Hepatocyte (in vitro differentiated cells): ENCODE data around the gene DOCK3.

ENCODE experiments used
- EZH2 ChIP-seq: fragments of 200-600 bp; sonication (generic); IDR thresholded peaks from 2 replicates; pipeline ENCODE4 v1.6.1; 2016; ENCODE audit warnings: antibody characterized with exemption, mild to moderate bottlenecking, borderline replicate concordance
- TF ChIP-seq, protein P1 (sequence below): fragments of 200-600 bp; sonication (generic); IDR thresholded peaks from 2 replicates; pipeline ENCODE4 v1.5.1; 2016; ENCODE audit warnings: antibody characterized with exemption, mild to moderate bottlenecking; ENCODE audit not compliant: poor library complexity

DNA sequence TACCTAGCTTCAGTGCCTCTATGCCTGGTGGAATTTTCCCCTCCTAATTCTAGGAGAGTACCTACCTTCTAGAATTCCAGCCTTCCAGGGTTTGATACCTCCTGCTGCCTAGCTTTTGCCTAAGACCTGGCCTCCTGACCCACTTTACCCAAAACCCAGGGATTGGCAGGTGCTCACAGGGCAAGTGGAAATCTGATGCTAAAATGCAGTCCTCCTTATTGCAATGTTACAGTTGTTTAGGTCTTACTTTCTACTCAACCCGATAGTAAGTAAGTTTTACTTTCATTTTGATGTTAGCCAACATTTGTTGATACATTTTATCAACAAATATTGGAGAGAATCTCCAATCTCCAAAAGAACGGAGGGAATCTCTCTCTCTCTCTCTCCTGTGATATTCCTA is 275.9 kb downstream of the DOCK3 start:
- TF ChIP-seq, protein P1, sequence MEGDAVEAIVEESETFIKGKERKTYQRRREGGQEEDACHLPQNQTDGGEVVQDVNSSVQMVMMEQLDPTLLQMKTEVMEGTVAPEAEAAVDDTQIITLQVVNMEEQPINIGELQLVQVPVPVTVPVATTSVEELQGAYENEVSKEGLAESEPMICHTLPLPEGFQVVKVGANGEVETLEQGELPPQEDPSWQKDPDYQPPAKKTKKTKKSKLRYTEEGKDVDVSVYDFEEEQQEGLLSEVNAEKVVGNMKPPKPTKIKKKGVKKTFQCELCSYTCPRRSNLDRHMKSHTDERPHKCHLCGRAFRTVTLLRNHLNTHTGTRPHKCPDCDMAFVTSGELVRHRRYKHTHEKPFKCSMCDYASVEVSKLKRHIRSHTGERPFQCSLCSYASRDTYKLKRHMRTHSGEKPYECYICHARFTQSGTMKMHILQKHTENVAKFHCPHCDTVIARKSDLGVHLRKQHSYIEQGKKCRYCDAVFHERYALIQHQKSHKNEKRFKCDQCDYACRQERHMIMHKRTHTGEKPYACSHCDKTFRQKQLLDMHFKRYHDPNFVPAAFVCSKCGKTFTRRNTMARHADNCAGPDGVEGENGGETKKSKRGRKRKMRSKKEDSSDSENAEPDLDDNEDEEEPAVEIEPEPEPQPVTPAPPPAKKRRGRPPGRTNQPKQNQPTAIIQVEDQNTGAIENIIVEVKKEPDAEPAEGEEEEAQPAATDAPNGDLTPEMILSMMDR, result no peak
- TF ChIP-seq EZH2, result no peak
